Measurements from ENCODE around the gene CTNNA3. TPM values are rescaled to one million over a fixed set of nuclear protein-coding genes. Genes with fewer than 3 reads are reported as not detected.
"Not testable (repeated sequence)": the region's sequence is repeated elsewhere in the genome, so short reads cannot be mapped to it uniquely, and the experiment has no call there.

CTNNA3 gene
- total and polyA plus RNA-seq, 2 donors (not counting 3 experiments of a cell fraction or from before 2014, with no cell fraction given): not detected

DNA sequence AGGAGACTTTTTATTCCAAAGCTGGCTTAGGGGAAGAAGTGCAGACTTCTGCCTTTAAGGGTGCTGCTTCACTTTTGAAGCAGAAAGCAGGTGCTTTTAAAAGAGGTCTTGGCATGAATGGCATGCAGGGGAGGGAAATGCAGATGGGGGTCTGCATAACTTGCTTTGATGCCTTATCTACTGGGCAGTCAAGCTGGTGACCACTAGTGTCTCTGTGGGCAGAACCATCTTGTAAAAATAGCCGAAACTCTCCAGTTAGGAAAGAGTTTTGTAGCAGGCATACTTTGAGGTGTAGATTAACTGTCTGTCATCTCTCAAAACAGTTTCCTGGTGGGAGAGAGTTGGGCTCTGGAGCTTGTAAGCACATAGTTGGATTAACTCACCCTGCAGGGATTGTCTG, 9.9 kb upstream of the CTNNA3 start:
- Histone ChIP-seq H3K27ac (ENCODE audit: insufficient read depth, low read depth, low read length) (no peak overlapping the region), H3K4me3 (replicated peaks in 1 of 3; ENCODE audit: insufficient read depth in 1 of 3, low read depth in 1 of 3, low read length in 3 of 3) (no peak overlapping the region), H2AFZ (ENCODE audit: low read depth, low read length) (no peak overlapping the region), H3K79me2 (ENCODE audit: control insufficient read depth, insufficient read depth, low read length) (no peaks in the 10 kb centered on the region), H3K9ac (replicated peaks; ENCODE audit: extremely low read depth, insufficient read depth, low read length) (no peak overlapping the region), H3K4me1 (ENCODE audit: control insufficient read depth, extremely low read depth, insufficient read depth, low read length) (no peaks in the 10 kb centered on the region), H3K27me3 (ENCODE audit: control insufficient read depth in 2 of 2, insufficient read depth in 2 of 2, low read length in 2 of 2) (no peaks in the 10 kb centered on the region), H3K36me3 (ENCODE audit: control insufficient read depth in 2 of 2, extremely low read depth in 1 of 2, insufficient read depth in 2 of 2, low read length in 2 of 2) (no peaks in the 10 kb centered on the region), H3K4me2 (ENCODE audit: insufficient read depth, low read length) (no peak overlapping the region), H3K9me1 (replicated peaks; ENCODE audit: control insufficient read depth, extremely low read depth, insufficient read depth, low read length) (no peaks in the 10 kb centered on the region), H3K9me3 (replicated peaks; ENCODE audit: control insufficient read depth, insufficient read depth, low read length) (no peaks in the 10 kb centered on the region), H4K20me1 (replicated peaks; ENCODE audit: control insufficient read depth, extremely low read depth, insufficient read depth, low read length) (no peaks in the 10 kb centered on the region)
- no TSS peak for BruUV-seq (replicated peaks)
- no peak for TF ChIP-seq JUN (IDR thresholded peaks at IDR 0.05; ENCODE audit: borderline replicate concordance, insufficient read depth, insufficient read length, low read depth)
- TF ChIP-seq, protein P1, sequence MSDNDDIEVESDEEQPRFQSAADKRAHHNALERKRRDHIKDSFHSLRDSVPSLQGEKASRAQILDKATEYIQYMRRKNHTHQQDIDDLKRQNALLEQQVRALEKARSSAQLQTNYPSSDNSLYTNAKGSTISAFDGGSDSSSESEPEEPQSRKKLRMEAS (IDR thresholded peaks at IDR 0.05; ENCODE audit: insufficient read depth, insufficient read length): no peak
- dilution Hi-C loops (cut with MboI; ENCODE audit: extremely low pct_ligation_motif_present, low sequenced_read_pairs) (no loop called here), intact Hi-C loops (cut with micrococcal nuclease) (no loop called here)
- FAIRE-seq: no peak
- CTCF ChIA-PET: interaction anchor here (1.7 to 3.0 kb wide), 2 partner anchors 9 to 16 kb away, joined by 3 to 31 read pairs; partner anchors contain the start of gene CTNNA3
- POLR2A ChIA-PET: no interaction called here
- no peak for DNase-seq (ENCODE audit: low read depth, low spot score)

DNA sequence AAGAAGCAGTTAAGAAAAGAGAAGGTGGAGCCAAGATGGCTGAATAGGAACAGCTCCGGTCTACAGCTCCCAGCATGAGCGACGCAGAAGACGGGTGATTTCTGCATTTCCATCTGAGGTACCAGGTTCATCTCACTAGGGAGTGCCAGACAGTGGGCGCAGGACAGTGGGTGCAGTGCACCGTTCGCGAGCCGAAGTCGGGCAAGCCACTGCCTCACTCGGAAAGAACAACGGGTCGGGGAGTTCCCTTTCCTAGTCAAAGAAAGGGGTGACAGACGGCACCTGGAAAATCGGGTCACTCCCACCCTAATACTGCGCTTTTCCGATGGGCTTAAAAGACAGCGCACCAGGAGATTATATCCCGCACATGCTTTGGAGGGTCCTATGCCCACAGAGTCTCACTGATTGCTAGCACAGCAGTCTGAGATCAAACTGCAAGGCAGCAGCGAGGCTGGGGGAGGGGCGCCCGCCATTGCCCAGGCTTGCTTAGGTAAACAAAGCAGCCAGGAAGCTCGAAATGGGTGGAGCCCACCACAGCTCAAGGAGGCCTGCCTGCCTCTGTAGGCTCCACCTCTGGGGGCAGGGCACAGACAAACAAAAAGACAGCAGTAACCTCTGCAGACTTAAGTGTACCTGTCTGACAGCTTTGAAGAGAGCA, 3.7 kb upstream of the CTNNA3 start:
- H3K9me1 ChIP-seq (replicated peaks; ENCODE audit: control insufficient read depth, extremely low read depth, insufficient read depth, low read length); H2AFZ ChIP-seq (ENCODE audit: low read depth, low read length); H3K4me3 ChIP-seq (replicated peaks in 1 of 3; ENCODE audit: insufficient read depth in 1 of 3, low read depth in 1 of 3, low read length in 3 of 3); intact Hi-C loops (cut with micrococcal nuclease); POLR2A ChIA-PET; dilution Hi-C loops (cut with MboI; ENCODE audit: extremely low pct_ligation_motif_present, low sequenced_read_pairs); BruUV-seq (replicated peaks); FAIRE-seq; H4K20me1 ChIP-seq (replicated peaks; ENCODE audit: control insufficient read depth, extremely low read depth, insufficient read depth, low read length); H3K9ac ChIP-seq (replicated peaks; ENCODE audit: extremely low read depth, insufficient read depth, low read length); DNase-seq (ENCODE audit: low read depth, low spot score); H3K4me2 ChIP-seq (ENCODE audit: insufficient read depth, low read length); H3K9me3 ChIP-seq (replicated peaks; ENCODE audit: control insufficient read depth, insufficient read depth, low read length); H3K4me1 ChIP-seq (ENCODE audit: control insufficient read depth, extremely low read depth, insufficient read depth, low read length); H3K79me2 ChIP-seq (ENCODE audit: control insufficient read depth, insufficient read depth, low read length); H3K27ac ChIP-seq (ENCODE audit: insufficient read depth, low read depth, low read length); H3K36me3 ChIP-seq (ENCODE audit: control insufficient read depth in 2 of 2, extremely low read depth in 1 of 2, insufficient read depth in 2 of 2, low read length in 2 of 2); CTCF ChIA-PET: not testable (repeated sequence)
- H3K27me3 ChIP-seq (ENCODE audit: control insufficient read depth in 2 of 2, insufficient read depth in 2 of 2, low read length in 2 of 2): peaks cover 4 to 22% of the 10 kb centered on the region in 2 experiments
